IMR-90 (cell line): ENCODE measurements around the gene ADGRG7. TPM values are rescaled to one million over a fixed set of nuclear protein-coding genes. Genes with fewer than 3 reads are reported as not detected.

ENCODE experiments used
- ATAC-seq: fragments of 200-7000 bp; cut with Tn5 transposase; 2 replicates; pipeline ENCODE4 v1.9.1; 2020; ENCODE audit warnings: low read depth, mild to moderate bottlenecking, moderate library complexity
- BruUV-seq: library from RNA; stranded (reverse); fragments of 400-500 nt; replicated peaks from 2 replicates; lab custom pipeline; 2021; lab: Mats Ljungman, UMichigan
- CTCF ChIA-PET: fragments of 300-600 bp; formaldehyde crosslinking; extraction: SDS; loops from one replicate; lab custom pipeline; 2021; ENCODE audit warnings: antibody characterized with exemption; lab: Yijun Ruan, JAX
- POLR2A ChIA-PET: fragments of 300-600 bp; sonication (Branson Sonifier 250); formaldehyde crosslinking; loops from one replicate; lab custom pipeline; 2022; ENCODE audit warnings: antibody characterized with exemption; ENCODE audit not compliant: unreplicated experiment; lab: Charles Lee
- DNase-seq: peaks from one replicate; pipeline ENCODE4 v3.0.0; 2013
- H2AFZ ChIP-seq: replicated peaks from 2 replicates; pipeline ENCODE3; 2013; ENCODE audit warnings: low read length, mild to moderate bottlenecking; ENCODE audit not compliant: poor library complexity
- H2AK5ac ChIP-seq: 2 replicates; pipeline ENCODE4 v1.6.1; 2013; ENCODE audit warnings: low read depth, low read length, inconsistent platforms
- H2AK9ac ChIP-seq: replicated peaks from 2 replicates; pipeline ENCODE3; 2013; ENCODE audit warnings: mild to moderate bottlenecking, low read depth, low read length, moderate library complexity; ENCODE audit not compliant: poor library complexity
- H2BK120ac ChIP-seq: 2 replicates; pipeline ENCODE4 v1.6.1; 2013; ENCODE audit warnings: low read depth, low read length, inconsistent platforms
- H2BK15ac ChIP-seq: 3 replicates; pipeline ENCODE4 v1.6.1; 2013; ENCODE audit warnings: low read depth, low read length, inconsistent platforms
- H2BK20ac ChIP-seq: 2 replicates; pipeline ENCODE4 v1.6.1; 2013; ENCODE audit warnings: low read depth, mild to moderate bottlenecking, inconsistent platforms, low read length, moderate library complexity
- H2BK5ac ChIP-seq: 2 replicates; pipeline ENCODE4 v1.6.1; 2013; ENCODE audit warnings: mild to moderate bottlenecking, low read depth, low read length, inconsistent platforms; ENCODE audit not compliant: poor library complexity, severe bottlenecking
- H3K14ac ChIP-seq: replicated peaks from 2 replicates; pipeline ENCODE4 v1.6.1; 2013; ENCODE audit warnings: low read depth, low read length, inconsistent platforms
- H3K18ac ChIP-seq: 2 replicates; pipeline ENCODE4 v1.6.1; 2013; ENCODE audit warnings: low read depth, low read length, control low read depth
- H3K23ac ChIP-seq: 2 replicates; pipeline ENCODE4 v1.6.1; 2013; ENCODE audit warnings: low read depth, low read length, inconsistent platforms
- H3K27ac ChIP-seq: 2 replicates; pipeline ENCODE4 v1.5.1; 2013; ENCODE audit warnings: mild to moderate bottlenecking, control low read depth, low read length; ENCODE audit not compliant: insufficient read depth
- H3K27me3 ChIP-seq: 2 replicates; pipeline ENCODE4 v1.6.1; 2013; ENCODE audit warnings: low read length; ENCODE audit not compliant: control insufficient read depth, insufficient read depth
- H3K36me3 ChIP-seq: 2 replicates; pipeline ENCODE4 v1.6.1; 2013; ENCODE audit warnings: low read length, mixed read lengths; ENCODE audit not compliant: control insufficient read depth, insufficient read depth
- H3K4ac ChIP-seq: 2 replicates; pipeline ENCODE4 v1.6.1; 2013; ENCODE audit warnings: low read depth, low read length, inconsistent platforms
- H3K4me1 ChIP-seq: 2 replicates; pipeline ENCODE4 v1.6.1; 2013; ENCODE audit warnings: low read length, mixed read lengths; ENCODE audit not compliant: control insufficient read depth, insufficient read depth
- H3K4me2 ChIP-seq: 2 replicates; pipeline ENCODE4 v1.6.1; 2013; ENCODE audit warnings: low read depth, mild to moderate bottlenecking, control low read depth, low read length, moderate library complexity
- H3K4me3 ChIP-seq: 2 replicates; pipeline ENCODE4 v1.5.1; 2013; ENCODE audit warnings: low read depth, mild to moderate bottlenecking, control low read depth, low read length, moderate library complexity; ENCODE audit not compliant: insufficient read depth
- H3K56ac ChIP-seq: 2 replicates; pipeline ENCODE4 v1.6.1; 2013; ENCODE audit warnings: low read length, inconsistent platforms; ENCODE audit not compliant: insufficient read depth; ENCODE audit errors: extremely low read depth
- H3K79me1 ChIP-seq, 2 experiments: 2 replicates each; pipeline ENCODE4 v1.6.1; 2013; ENCODE audit warnings: low read length in 2 of 2, inconsistent platforms in 1 of 2, low read depth in 1 of 2
- H3K9ac ChIP-seq: 2 replicates; pipeline ENCODE4 v1.6.1; 2013; ENCODE audit warnings: low read depth, low read length, control low read depth
- H3K9me1 ChIP-seq: 2 replicates; pipeline ENCODE4 v1.6.1; 2013; ENCODE audit warnings: low read length, inconsistent platforms; ENCODE audit not compliant: insufficient read depth
- H3K9me3 ChIP-seq: 2 replicates; pipeline ENCODE4 v1.6.1; 2013; ENCODE audit warnings: low read length; ENCODE audit not compliant: control insufficient read depth, insufficient read depth
- H4K20me1 ChIP-seq: 2 replicates; pipeline ENCODE4 v1.6.1; 2013; ENCODE audit warnings: low read length, inconsistent platforms; ENCODE audit not compliant: insufficient read depth
- H4K5ac ChIP-seq: 2 replicates; pipeline ENCODE4 v1.6.1; 2013; ENCODE audit warnings: mild to moderate bottlenecking, low read depth, low read length, control low read depth
- H4K8ac ChIP-seq, 2 experiments: 2 replicates each; pipeline ENCODE4 v1.6.1; 2013; ENCODE audit warnings: low read depth in 2 of 2, low read length in 2 of 2, control low read depth in 1 of 2, inconsistent platforms in 1 of 2
- H4K91ac ChIP-seq: 2 replicates; pipeline ENCODE4 v1.6.1; 2013; ENCODE audit warnings: low read depth, low read length, inconsistent platforms; ENCODE audit not compliant: insufficient read depth
- BHLHE40 ChIP-seq: fragments of 150-350 bp; IDR thresholded peaks from 2 replicates; pipeline ENCODE4 v1.6.1; 2016; ENCODE audit warnings: mild to moderate bottlenecking, low read depth, low read length
- CEBPB ChIP-seq: IDR thresholded peaks from 2 replicates; pipeline ENCODE4 v1.6.1; 2012; ENCODE audit warnings: low read depth, low read length, improper control_type of control experiment
- RFX5 ChIP-seq: IDR thresholded peaks from 2 replicates; pipeline ENCODE4 v1.8.0; 2012; ENCODE audit warnings: low read depth, mild to moderate bottlenecking, low read length, moderate library complexity
- dilution Hi-C: fragments of 300-500 bp; cut with HindIII; formaldehyde crosslinking; loops from one replicate; pipeline ENCODE4 v1.14.3; 2018; ENCODE audit warnings: low sequenced_read_pairs; ENCODE audit not compliant: unreplicated experiment
- in situ Hi-C: fragments of 300-500 bp; cut with MboI; formaldehyde crosslinking; loops from 3 replicates; pipeline ENCODE4 v1.14.3; 2019; ENCODE audit warnings: low sequenced_read_pairs, inconsistent platforms, mixed read lengths
- intact Hi-C: fragments of 100-400 bp; cut with micrococcal nuclease; formaldehyde crosslinking; loops from 2 replicates; pipeline ENCODE4 v1.10.0; 2022
- polyA plus RNA-seq, 3 experiments: library from polyadenylated mRNA; depleted of rRNA; stranded (reverse); fragments of >200 nt; gene quantifications; 2 replicates each; pipeline ENCODE4 v1.2.3, GENCODE V29; 2012; ENCODE audit warnings: low replicate concordance in 1 of 3
- total RNA-seq: library from RNA; depleted of rRNA; stranded (reverse); fragments of >200 nt; gene quantifications from 2 replicates; pipeline ENCODE4 v1.2.3, GENCODE V29; 2012

Gene ADGRG7
- total and polyA plus RNA-seq, 2 of the 4 experiments (the other 2 are of a cell fraction) = not detected

GRCh38 chr3:100615684-100616083 is 6.3 kb downstream of the ADGRG7 start:
- Histone ChIP-seq H4K5ac (no peak overlapping the region), H4K8ac (no peak overlapping the region), H3K9ac (no peak overlapping the region), H3K9me3 (no peaks in the 10 kb centered on the region), H4K20me1 (no peaks in the 10 kb centered on the region), H3K14ac (no peak overlapping the region), H2AK5ac (no peak overlapping the region), H2BK5ac (no peak overlapping the region), H3K4me1 (no peaks in the 10 kb centered on the region), H3K18ac (no peak overlapping the region), H3K27me3 (peaks cover 2% of the 10 kb centered on the region), H3K56ac (no peak overlapping the region), H3K4me2 (no peak overlapping the region), H3K9me1 (no peaks in the 10 kb centered on the region), H3K4ac (no peak overlapping the region), H2BK15ac (no peak overlapping the region), H2BK20ac (no peak overlapping the region), H3K27ac (no peak overlapping the region), H3K23ac (no peak overlapping the region), H3K36me3 (no peaks in the 10 kb centered on the region), H3K79me1 (no peaks in the 10 kb centered on the region), H2BK120ac (no peak overlapping the region), H4K91ac (no peak overlapping the region), H2AK9ac (no peak overlapping the region), H3K4me3 (no peak overlapping the region), H2AFZ (no peak overlapping the region)
- DNase-seq (peak; percentile 56), ATAC-seq (no peak; the same call in none of the 2 replicates)
- in situ Hi-C loops (no loop called here), intact Hi-C loops (loop anchor here (10.0 kb wide), 1 partner anchor 249 kb away; no protein-coding TSS in a partner anchor), dilution Hi-C loops (no loop called here)
- CTCF ChIA-PET = no interaction called here
- POLR2A ChIA-PET = no interaction called here
- TF ChIP-seq CEBPB (peak; percentile 51; the same call in 1 of the 2 replicates), RFX5 (no peak), BHLHE40 (no peak)
- no TSS peak for BruUV-seq
